ENCODE results near the gene CFAP91. TPM values are rescaled to one million over a fixed set of nuclear protein-coding genes. Genes with fewer than 3 reads are reported as not detected.
"Not testable (repeated sequence)": the region's sequence is repeated elsewhere in the genome, so short reads cannot be mapped to it uniquely, and the experiment has no call there.

CFAP91 gene
- total RNA-seq, 4 donors from 2014 or later, result 9.4 to 28.0 (median 22.8) TPM

DNA sequence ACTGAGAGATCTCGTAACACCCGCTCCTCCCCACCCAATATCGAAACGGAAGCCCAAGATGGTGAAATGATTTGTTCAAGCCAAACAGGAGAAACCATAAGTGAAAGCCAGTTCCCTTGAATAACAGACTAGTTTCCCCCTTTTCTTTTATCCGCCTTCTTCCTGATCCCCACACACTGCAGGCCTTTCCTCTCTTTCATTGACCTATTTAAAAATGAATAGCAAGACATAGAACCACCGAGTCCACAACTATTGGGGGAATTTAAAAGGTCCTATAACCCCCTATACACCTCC is 25.2 kb upstream of the CFAP91 start:
- H3K4me1 ChIP-seq, result peaks cover 11 to 18% of the 10 kb centered on the region in 2 donors
- peaks cover 7 to 22% of the 10 kb centered on the region in 2 donors for H3K36me3 ChIP-seq
- H3K27ac ChIP-seq, result peak overlapping the region; percentile 84 to 93 (median 90)
- no peak for DNase-seq
- 11 to 14% methylated on average over 6 of the region's 6 CpGs for WGBS, 2 donors
- H3K27me3 ChIP-seq, result no peaks in the 10 kb centered on the region
- intact Hi-C loops (cut with DNase I), result loop anchor here (10.0 kb wide), 1 partner anchor 183 kb away; the partner anchor contains the start of gene TIMMDC1
- peak overlapping the region in 2 of 3 donors; percentile 28 to 60 for H3K4me3 ChIP-seq (replicated peaks in 1 of 3)
- TF ChIP-seq CTCF (IDR thresholded peaks at IDR 0.05), result no peak
- peak in 1 of 2 donors; percentile 0 for TF ChIP-seq POLR2A (IDR thresholded peaks at IDR 0.05)
- H3K9me3 ChIP-seq, result no peaks in the 10 kb centered on the region

- intact Hi-C loops (cut with DNase I), result loop anchor here (10.0 kb wide), 1 partner anchor 183 kb away; the partner anchor contains the start of gene TIMMDC1
- H3K4me3 ChIP-seq (replicated peaks in 1 of 3); H3K27me3 ChIP-seq; DNase-seq; H3K9me3 ChIP-seq; H3K27ac ChIP-seq: not testable (repeated sequence)
- H3K4me1 ChIP-seq, result peaks cover 11 to 18% of the 10 kb centered on the region in 2 donors
- 98 to 99% methylated on average over 10 of the region's 10 CpGs for WGBS, 2 donors
- peaks cover 5 to 17% of the 10 kb centered on the region in 2 donors for H3K36me3 ChIP-seq
Observed at GRCh38 chr3:119678209-119678608, 24.6 kb upstream of the CFAP91 start.

DNA sequence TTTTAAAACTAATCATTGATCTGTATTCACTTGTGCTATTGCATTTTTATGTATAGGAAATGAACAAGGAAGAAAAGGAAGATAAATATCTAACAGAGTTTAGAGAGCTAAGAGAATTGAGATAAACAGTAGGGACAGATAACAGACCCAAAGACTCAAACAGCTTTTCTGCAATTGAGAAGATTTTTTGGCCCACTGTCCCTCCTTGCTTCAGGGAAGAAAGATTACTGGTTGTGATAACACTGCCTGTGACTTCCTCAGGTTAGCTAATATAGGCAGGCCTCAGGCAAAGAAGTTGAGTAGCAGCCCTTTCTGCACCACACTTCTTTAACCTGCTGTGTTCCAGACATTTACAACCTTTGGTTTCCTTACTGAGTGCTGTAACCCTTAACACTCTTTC is 22.9 kb upstream of the CFAP91 start:
- no peaks in the 10 kb centered on the region for H3K27me3 ChIP-seq
- no peaks in the 10 kb centered on the region for H3K9me3 ChIP-seq
- DNase-seq, result no peak
- TF ChIP-seq POLR2A (IDR thresholded peaks at IDR 0.05), result no peak
- TF ChIP-seq CTCF (IDR thresholded peaks at IDR 0.05), result no peak
- H3K4me3 ChIP-seq (replicated peaks in 1 of 3), result no peak overlapping the region
- H3K36me3 ChIP-seq, result peaks cover 0 to under 1% of the 10 kb centered on the region in 2 donors
- H3K4me1 ChIP-seq, result peaks cover 11 to 18% of the 10 kb centered on the region in 2 donors
- H3K27ac ChIP-seq, result no peak overlapping the region
- intact Hi-C loops (cut with DNase I), result loop anchor here (10.0 kb wide), 1 partner anchor 185 kb away; the partner anchor contains the start of gene TIMMDC1

DNA sequence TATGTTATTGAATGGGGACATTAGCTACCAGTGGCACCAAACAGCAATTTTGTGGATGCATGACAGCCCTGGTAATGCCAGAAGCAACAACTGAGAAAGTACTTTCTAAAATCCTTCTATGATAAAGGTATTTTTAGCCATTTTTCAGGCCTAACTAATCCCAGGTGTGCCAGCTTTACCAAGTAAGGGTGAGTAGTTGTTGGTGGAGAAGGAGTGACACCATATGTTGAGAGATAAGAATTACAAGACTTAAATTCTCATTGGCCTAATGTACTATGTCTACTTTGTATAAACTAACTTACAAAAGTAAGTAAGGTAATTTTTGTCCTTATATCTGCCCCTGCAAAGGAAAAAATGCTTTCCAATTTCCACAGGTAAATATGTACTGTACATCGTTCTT is 21.5 kb upstream of the CFAP91 start:
- 38 to 67% methylated on average over 1 of the region's 1 CpG for WGBS, 2 donors
- H3K4me3 ChIP-seq (replicated peaks in 1 of 3), result no peak overlapping the region
- intact Hi-C loops (cut with DNase I), result no loop called here

DNA sequence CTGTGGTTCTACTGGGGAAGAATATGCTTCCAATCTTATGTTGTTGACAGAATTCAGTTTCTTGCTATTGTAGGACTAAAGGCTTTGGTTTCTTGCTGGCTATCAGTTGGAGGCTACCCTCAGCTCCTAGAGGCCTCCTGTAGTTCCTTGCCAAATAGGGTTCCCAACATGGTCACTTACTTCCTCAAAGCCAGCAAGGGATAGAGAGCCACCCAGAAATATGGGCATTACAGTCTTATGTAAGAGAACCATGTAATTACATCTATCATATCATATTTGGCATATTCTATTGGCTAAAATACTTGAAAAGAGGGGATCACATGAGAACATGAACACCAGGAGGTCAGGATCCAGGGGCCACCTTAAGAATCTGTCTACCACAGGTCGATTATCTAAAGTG is 19.4 kb upstream of the CFAP91 start:
- 41 to 50% methylated on average over 1 of the region's 1 CpG for WGBS, 2 donors

More for the DNA sequence above, 21.5 kb upstream of the CFAP91 start:
- Histone ChIP-seq H3K36me3 (no peaks in the 10 kb centered on the region), H3K9me3 (no peaks in the 10 kb centered on the region), H3K27ac (peak overlapping the region in 1 of 3 donors; percentile 62), H3K4me1 (peaks cover 2 to 7% of the 10 kb centered on the region in 2 donors), H3K27me3 (no peaks in the 10 kb centered on the region)
- TF ChIP-seq POLR2A (IDR thresholded peaks at IDR 0.05) (no peak), CTCF (IDR thresholded peaks at IDR 0.05) (peak in 5 of 6 experiments; percentile 9 to 80 (median 61))
- DNase-seq, result peak in 1 of 2 donors; percentile 10

More for the DNA sequence above, 19.4 kb upstream of the CFAP91 start:
- H3K4me3 ChIP-seq (replicated peaks in 1 of 3), result no peak overlapping the region
- H3K27ac ChIP-seq, result no peak overlapping the region
- DNase-seq, result no peak
- TF ChIP-seq CTCF (IDR thresholded peaks at IDR 0.05) (no peak), POLR2A (IDR thresholded peaks at IDR 0.05) (no peak)
- no peaks in the 10 kb centered on the region for H3K27me3 ChIP-seq
- H3K4me1 ChIP-seq, result peaks cover 0 to 4% of the 10 kb centered on the region in 2 donors
- H3K9me3 ChIP-seq, result no peaks in the 10 kb centered on the region
- no peaks in the 10 kb centered on the region for H3K36me3 ChIP-seq
- intact Hi-C loops (cut with DNase I), result no loop called here

All from thyroid gland (tissue), 4 donors.